Astrocyte (in vitro differentiated cells and primary cell): ENCODE measurements around the gene ERFL. TPM values are rescaled to one million over a fixed set of nuclear protein-coding genes. Genes with fewer than 3 reads are reported as not detected.

Source experiments
- DNase-seq: peaks from one replicate; pipeline ENCODE4 v3.0.0-alpha.2; 2010; ENCODE audit warnings: low read depth
- FAIRE-seq: peaks from 2 replicates; lab custom pipeline; 2011; peaks lifted over from hg19 to GRCh38; lab: Jason Lieb, UNC
- H2AFZ ChIP-seq: 2 replicates; pipeline ENCODE4 v1.6.0; 2012; ENCODE audit warnings: low read depth, low read length, inconsistent platforms
- H3K27ac ChIP-seq: 2 replicates; pipeline ENCODE4 v1.5.1; 2011; ENCODE audit warnings: low read depth, low read length, inconsistent platforms
- H3K27me3 ChIP-seq: 2 replicates; pipeline ENCODE4 v1.6.0; 2011; ENCODE audit warnings: low read length, inconsistent platforms; ENCODE audit not compliant: insufficient read depth
- H3K36me3 ChIP-seq: 2 replicates; pipeline ENCODE4 v1.5.1; 2011; ENCODE audit warnings: low read length, inconsistent platforms; ENCODE audit not compliant: insufficient read depth
- H3K4me1 ChIP-seq: 2 replicates; pipeline ENCODE4 v1.5.1; 2011; ENCODE audit warnings: low read length, inconsistent platforms; ENCODE audit not compliant: insufficient read depth
- H3K4me2 ChIP-seq: 2 replicates; pipeline ENCODE4 v1.6.0; 2012; ENCODE audit warnings: low read length, inconsistent platforms
- H3K4me3 ChIP-seq: 2 replicates; pipeline ENCODE4 v1.5.1; 2011; ENCODE audit warnings: low read depth, mild to moderate bottlenecking, low read length, inconsistent platforms; ENCODE audit not compliant: insufficient read depth
- H3K79me2 ChIP-seq: 2 replicates; pipeline ENCODE4 v1.6.0; 2012; ENCODE audit warnings: mild to moderate bottlenecking, low read length, inconsistent platforms; ENCODE audit not compliant: insufficient read depth
- H3K9ac ChIP-seq: 2 replicates; pipeline ENCODE4 v1.6.0; 2012; ENCODE audit warnings: mild to moderate bottlenecking, low read length, inconsistent platforms
- H3K9me3 ChIP-seq: 2 replicates; pipeline ENCODE4 v1.5.1; 2012; ENCODE audit warnings: low read depth, mild to moderate bottlenecking, low read length, inconsistent platforms; ENCODE audit not compliant: insufficient read depth
- H4K20me1 ChIP-seq: 2 replicates; pipeline ENCODE4 v1.6.0; 2012; ENCODE audit warnings: low read length, inconsistent platforms; ENCODE audit not compliant: insufficient read depth
- H3K27ac Mint-ChIP-seq: one replicate; pipeline ENCODE4 v1.8.0; 2021; ENCODE audit warnings: mild to moderate bottlenecking, mixed read lengths; ENCODE audit not compliant: unreplicated experiment
- H3K27me3 Mint-ChIP-seq: one replicate; pipeline ENCODE4 v1.8.0; 2021; ENCODE audit warnings: low read depth, mixed read lengths; ENCODE audit not compliant: unreplicated experiment
- H3K36me3 Mint-ChIP-seq: one replicate; pipeline ENCODE4 v1.8.0; 2021; ENCODE audit warnings: low read depth, mixed read lengths; ENCODE audit not compliant: unreplicated experiment
- H3K4me1 Mint-ChIP-seq: one replicate; pipeline ENCODE4 v1.8.0; 2021; ENCODE audit warnings: low read depth, mixed read lengths; ENCODE audit not compliant: unreplicated experiment
- H3K4me3 Mint-ChIP-seq: one replicate; pipeline ENCODE4 v1.8.0; 2021; ENCODE audit warnings: mild to moderate bottlenecking, moderate library complexity, mixed read lengths; ENCODE audit not compliant: unreplicated experiment
- H3K9me3 Mint-ChIP-seq: one replicate; pipeline ENCODE4 v1.8.0; 2021; ENCODE audit warnings: mild to moderate bottlenecking, mixed read lengths; ENCODE audit not compliant: unreplicated experiment
- CTCF ChIP-seq: IDR thresholded peaks from 2 replicates; pipeline ENCODE4 v1.5.1; 2011; ENCODE audit warnings: low read depth, mild to moderate bottlenecking, inconsistent platforms, low read length, moderate library complexity; ENCODE audit not compliant: insufficient read depth
- EZH2 ChIP-seq: IDR thresholded peaks from 2 replicates; pipeline ENCODE4 v1.6.1; 2012; ENCODE audit warnings: mild to moderate bottlenecking, low read length, inconsistent platforms; ENCODE audit not compliant: insufficient read depth
- total RNA-seq: library from RNA; stranded (reverse); gene quantifications from 2 replicates; pipeline ENCODE4 v1.2.1, GENCODE V29; 2021

ERFL gene
- total RNA-seq, 1 donor from 2014 or later = 0.41 TPM

DNA sequence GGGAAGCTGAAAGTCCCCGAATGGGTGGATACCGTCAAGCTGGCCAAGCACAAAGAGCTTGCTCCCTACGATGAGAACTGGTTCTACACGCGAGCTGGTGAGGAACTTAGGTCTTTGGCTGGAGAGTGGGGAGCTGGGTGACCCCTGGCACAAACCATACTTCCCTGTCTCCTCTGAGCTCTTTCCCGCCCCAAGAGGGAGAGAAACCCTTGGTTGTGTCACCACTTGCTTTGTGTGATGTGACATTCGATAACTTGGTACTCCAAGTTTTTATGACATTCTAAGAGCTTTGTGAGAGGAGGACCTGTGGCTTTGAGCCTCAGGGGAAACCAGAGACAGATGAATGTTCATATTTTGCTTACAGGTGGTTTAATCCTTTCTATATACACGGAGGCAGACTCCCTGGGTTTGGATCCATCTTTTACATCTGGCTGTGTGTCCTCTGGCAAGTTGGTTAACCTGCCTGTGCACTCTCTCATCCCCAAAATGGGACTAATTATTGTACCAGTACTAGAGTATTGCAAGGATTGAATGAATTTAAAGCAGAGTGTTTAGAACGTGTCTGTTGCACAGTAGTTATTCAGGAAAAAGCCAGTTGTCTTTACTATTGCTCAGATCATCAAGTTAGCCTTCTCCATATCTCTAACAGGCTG is 67.0 kb downstream of the ERFL start:
- TF ChIP-seq EZH2 = no peak
- no peak for TF ChIP-seq CTCF
- Histone ChIP-seq H3K4me1 (peaks cover 32% of the 10 kb centered on the region), H3K4me2 (peak overlapping the region; percentile 97), H3K9me3 (no peaks in the 10 kb centered on the region), H3K36me3 (peaks cover 43% of the 10 kb centered on the region), H3K27ac (peak overlapping the region; percentile 94), H4K20me1 (peaks cover 56% of the 10 kb centered on the region), H2AFZ (no peak overlapping the region), H3K79me2 (peaks cover 61% of the 10 kb centered on the region), H3K9ac (peak overlapping the region; percentile 100), H3K27me3 (no peaks in the 10 kb centered on the region), H3K4me3 (peak overlapping the region; percentile 96)
- Mint-ChIP-seq H3K36me3 (peaks cover 38% of the 10 kb centered on the region), H3K27me3 (peaks cover 2% of the 10 kb centered on the region), H3K27ac (peak overlapping the region; percentile 99), H3K4me1 (peaks cover 28% of the 10 kb centered on the region), H3K4me3 (peak overlapping the region; percentile 99), H3K9me3 (no peaks in the 10 kb centered on the region)
- FAIRE-seq (no peak), DNase-seq (no peak)

DNA sequence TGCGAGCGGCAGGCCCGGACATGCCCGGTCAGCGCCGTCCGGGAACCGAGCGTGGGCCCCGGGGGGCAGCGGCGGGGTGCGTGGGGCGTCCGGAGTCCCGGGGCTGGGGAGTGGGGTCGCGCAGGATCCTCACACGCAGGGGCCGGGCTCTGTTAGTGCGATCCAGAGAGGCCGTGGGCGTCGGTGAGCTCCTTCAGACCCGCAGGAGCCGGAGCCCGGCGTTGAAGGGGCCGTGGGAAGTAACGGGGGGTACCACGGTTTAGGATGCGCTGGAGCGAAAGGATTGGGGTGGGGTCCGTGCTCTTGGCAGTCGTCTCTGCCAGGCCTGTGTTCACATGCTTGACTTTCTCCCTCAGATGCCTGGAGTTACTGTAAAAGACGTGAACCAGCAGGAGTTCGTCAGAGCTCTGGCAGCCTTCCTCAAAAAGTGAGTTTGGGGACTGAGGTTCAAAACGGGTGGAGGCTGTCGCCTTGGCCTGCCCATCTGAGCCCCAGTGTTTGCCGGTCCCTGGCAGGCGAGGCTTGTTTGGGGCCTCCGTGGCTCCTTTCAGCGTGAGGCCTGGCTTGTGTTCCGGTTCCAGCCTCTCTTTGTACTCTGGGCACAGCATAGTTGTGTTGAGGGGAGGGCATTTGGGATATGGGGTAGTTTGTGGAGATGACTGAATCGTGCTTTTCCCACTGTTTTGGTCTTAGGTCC is 67.7 kb downstream of the ERFL start:
- TF ChIP-seq EZH2 (no peak), CTCF (no peak)
- Mint-ChIP-seq H3K4me3 (peak overlapping the region; percentile 99), H3K4me1 (peaks cover 27% of the 10 kb centered on the region), H3K27ac (peak overlapping the region; percentile 99), H3K36me3 (peaks cover 37% of the 10 kb centered on the region), H3K27me3 (peaks cover 2% of the 10 kb centered on the region), H3K9me3 (no peaks in the 10 kb centered on the region)
- FAIRE-seq (no peak), DNase-seq (no peak)
- H4K20me1 ChIP-seq = peaks cover 51% of the 10 kb centered on the region
- peaks cover 57% of the 10 kb centered on the region for H3K79me2 ChIP-seq
- peak overlapping the region; percentile 97 for H3K4me2 ChIP-seq
- peak overlapping the region; percentile 94 for H3K27ac ChIP-seq
- H3K9me3 ChIP-seq = no peaks in the 10 kb centered on the region
- no peak overlapping the region for H2AFZ ChIP-seq
- H3K36me3 ChIP-seq = peaks cover 43% of the 10 kb centered on the region
- no peaks in the 10 kb centered on the region for H3K27me3 ChIP-seq
- peak overlapping the region; percentile 100 for H3K9ac ChIP-seq
- H3K4me1 ChIP-seq = peaks cover 32% of the 10 kb centered on the region
- H3K4me3 ChIP-seq = peak overlapping the region; percentile 96
